Neuronal stem cell (in vitro differentiated cells): Measurements from ENCODE around the gene GNAT1.

Experiments
- DNase-seq: peaks from one replicate; pipeline ENCODE4 v3.0.0-alpha.2; 2013; ENCODE audit warnings: low spot score
- H2AFZ ChIP-seq: one replicate; pipeline ENCODE4 v1.6.1; 2013; ENCODE audit warnings: mild to moderate bottlenecking, low read length, inconsistent platforms
- H2AK5ac ChIP-seq: 2 replicates; pipeline ENCODE4 v1.6.1; 2013; ENCODE audit warnings: low read depth, mild to moderate bottlenecking, inconsistent platforms, low read length, moderate library complexity, mixed read lengths
- H2BK120ac ChIP-seq: 2 replicates; pipeline ENCODE4 v1.6.1; 2013; ENCODE audit warnings: low read depth, mild to moderate bottlenecking, inconsistent platforms, low read length, moderate library complexity, mixed read lengths
- H2BK12ac ChIP-seq: one replicate; pipeline ENCODE4 v1.6.1; 2013; ENCODE audit warnings: low read length, inconsistent platforms
- H2BK15ac ChIP-seq: 2 replicates; pipeline ENCODE4 v1.6.1; 2013; ENCODE audit warnings: mild to moderate bottlenecking, low read length, inconsistent platforms, mixed read lengths
- H2BK5ac ChIP-seq: one replicate; pipeline ENCODE4 v1.6.1; 2013; ENCODE audit warnings: inconsistent platforms, mild to moderate bottlenecking, low read length, moderate library complexity
- H3K14ac ChIP-seq: one replicate; pipeline ENCODE4 v1.6.1; 2013; ENCODE audit warnings: low read length, inconsistent platforms
- H3K18ac ChIP-seq: 2 replicates; pipeline ENCODE4 v1.6.1; 2013; ENCODE audit warnings: low read length, inconsistent platforms
- H3K23ac ChIP-seq: 2 replicates; pipeline ENCODE4 v1.6.1; 2013; ENCODE audit warnings: low read depth, mild to moderate bottlenecking, mixed read lengths, low read length, inconsistent platforms; ENCODE audit not compliant: poor library complexity
- H3K27ac ChIP-seq: replicated peaks from 3 replicates; pipeline ENCODE4 v1.5.1; 2013; ENCODE audit warnings: low read length, inconsistent platforms
- H3K27me3 ChIP-seq, 3 experiments: 2 replicates each; pipeline ENCODE4 v1.6.1; 2013; ENCODE audit warnings: low read length in 3 of 3, mild to moderate bottlenecking in 2 of 3, inconsistent platforms in 1 of 3, low read depth in 1 of 3, mixed read lengths in 1 of 3, moderate library complexity in 1 of 3; ENCODE audit not compliant: control insufficient read depth in 3 of 3, insufficient read depth in 3 of 3
- H3K36me3 ChIP-seq, 2 donors: replicated peaks in 1 of 2; 2 replicates each; pipeline ENCODE4 v1.6.1; 2013; ENCODE audit warnings: low read length in 2 of 2; ENCODE audit not compliant: control insufficient read depth in 2 of 2, insufficient read depth in 2 of 2
- H3K4ac ChIP-seq: 2 replicates; pipeline ENCODE4 v1.6.1; 2013; ENCODE audit warnings: inconsistent platforms, mild to moderate bottlenecking, low read length, moderate library complexity
- H3K4me1 ChIP-seq, 2 donors: 1 replicate in 1 of 2; 2 replicates in 1 of 2; pipeline ENCODE4 v1.6.1; 2013; ENCODE audit warnings: low read length in 2 of 2, low read depth in 1 of 2; ENCODE audit not compliant: control insufficient read depth in 2 of 2, insufficient read depth in 1 of 2
- H3K4me2 ChIP-seq: one replicate; pipeline ENCODE4 v1.6.1; 2013; ENCODE audit warnings: mild to moderate bottlenecking, low read length, inconsistent platforms; ENCODE audit not compliant: insufficient read depth, poor library complexity, severe bottlenecking
- H3K4me3 ChIP-seq, 2 donors: 2 replicates each; pipeline ENCODE4 v1.5.1; 2013; ENCODE audit warnings: low read length in 2 of 2, mild to moderate bottlenecking in 2 of 2, inconsistent platforms in 1 of 2, moderate library complexity in 1 of 2
- H3K79me1 ChIP-seq: one replicate; pipeline ENCODE4 v1.6.1; 2013; ENCODE audit warnings: low read depth, mild to moderate bottlenecking, inconsistent platforms, low read length, moderate library complexity
- H3K9ac ChIP-seq: one replicate; pipeline ENCODE4 v1.6.1; 2013; ENCODE audit warnings: mild to moderate bottlenecking, low read depth, low read length, inconsistent platforms; ENCODE audit not compliant: poor library complexity
- H3K9me3 ChIP-seq, 2 donors: replicated peaks in 1 of 2; 2 replicates each; pipeline versions ENCODE3 to v1.6.1; 2013; ENCODE audit warnings: low read length in 2 of 2, mild to moderate bottlenecking in 2 of 2, inconsistent platforms in 1 of 2, low read depth in 1 of 2, mixed read lengths in 1 of 2, moderate library complexity in 1 of 2; ENCODE audit not compliant: control insufficient read depth in 2 of 2, insufficient read depth in 1 of 2
- H4K8ac ChIP-seq: one replicate; pipeline ENCODE4 v1.6.1; 2013; ENCODE audit warnings: low read depth, mild to moderate bottlenecking, inconsistent platforms, low read length, moderate library complexity
- H4K91ac ChIP-seq: one replicate; pipeline ENCODE4 v1.6.1; 2013; ENCODE audit warnings: low read length, low read depth, mild to moderate bottlenecking, inconsistent platforms; ENCODE audit not compliant: poor library complexity
- WGBS, 2 donors: extraction: QIAGEN DNeasy Blood & Tissue Kit; methylation state at CpG; one replicate each; pipeline ENCODE4 v1.1.7; 2013; ENCODE audit warnings: missing lambda C conversion rate in 2 of 2, mixed read lengths in 1 of 2; ENCODE audit not compliant: insufficient read length in 2 of 2, insufficient replicate concordance in 1 of 2; ENCODE audit errors: extremely low coverage in 2 of 2; 5-methylcytosine and 5-hydroxymethylcytosine counted together

The GNAT1 gene

GRCh38 chr3:50231581-50231980, 40.2 kb downstream of the GNAT1 start:
- Histone ChIP-seq H3K9ac (no peak overlapping the region), H3K18ac (no peak overlapping the region), H3K9me3 (no peaks in the 10 kb centered on the region), H2BK120ac (no peak overlapping the region), H3K4ac (no peak overlapping the region), H3K4me2 (no peak overlapping the region), H2BK15ac (no peak overlapping the region), H2AK5ac (no peak overlapping the region), H3K4me1 (peaks cover 31 to 45% of the 10 kb centered on the region in 2 donors), H2AFZ (no peak overlapping the region), H3K4me3 (no peak overlapping the region), H3K27ac (peak overlapping the region; percentile 19), H3K27me3 (peaks cover 0 to 5% (median 0%) of the 10 kb centered on the region in 3 experiments), H3K36me3 (no peaks in the 10 kb centered on the region), H3K79me1 (peaks cover 4% of the 10 kb centered on the region), H4K8ac (no peak overlapping the region), H2BK5ac (no peak overlapping the region), H4K91ac (no peak overlapping the region), H3K23ac (no peak overlapping the region), H2BK12ac (no peak overlapping the region), H3K14ac (no peak overlapping the region)
- no peak for DNase-seq
- WGBS, 2 donors, result no CpG with 5 or more reads among the region's 5 CpGs

- H3K36me3 ChIP-seq, result no peaks in the 10 kb centered on the region
- H3K18ac ChIP-seq, result no peak overlapping the region
- no peak overlapping the region for H2BK15ac ChIP-seq
- no peak overlapping the region for H2AFZ ChIP-seq
- H3K9ac ChIP-seq, result no peak overlapping the region
- H2BK120ac ChIP-seq, result no peak overlapping the region
- no peak overlapping the region for H2AK5ac ChIP-seq
- no peak overlapping the region for H2BK5ac ChIP-seq
- no peak overlapping the region for H4K8ac ChIP-seq
- no CpG with 5 or more reads among the region's 3 CpGs for WGBS, 2 donors
- no peak overlapping the region for H3K4ac ChIP-seq
- H3K79me1 ChIP-seq, result peaks cover 2% of the 10 kb centered on the region
- no peak overlapping the region for H3K23ac ChIP-seq
- no peak overlapping the region for H2BK12ac ChIP-seq
- DNase-seq, result no peak
- H3K4me1 ChIP-seq, result peaks cover 26 to 43% of the 10 kb centered on the region in 2 donors
- no peak overlapping the region for H3K4me2 ChIP-seq
- H3K14ac ChIP-seq, result no peak overlapping the region
- no peak overlapping the region for H3K4me3 ChIP-seq
- H3K27ac ChIP-seq, result no peak overlapping the region
- no peak overlapping the region for H4K91ac ChIP-seq
- no peaks in the 10 kb centered on the region for H3K9me3 ChIP-seq
- H3K27me3 ChIP-seq, result no peaks in the 10 kb centered on the region
Observed at GRCh38 chr3:50232303-50232702, 40.9 kb downstream of the GNAT1 start.

GRCh38 chr3:50233176-50233575, 41.8 kb downstream of the GNAT1 start:
- peak overlapping the region; percentile 62 for H2BK120ac ChIP-seq
- no peaks in the 10 kb centered on the region for H3K9me3 ChIP-seq
- peaks cover 2% of the 10 kb centered on the region for H3K79me1 ChIP-seq
- H3K18ac ChIP-seq, result peak overlapping the region; percentile 92
- H2BK5ac ChIP-seq, result peak overlapping the region; percentile 60
- H2AFZ ChIP-seq, result no peak overlapping the region
- H3K36me3 ChIP-seq, result peaks cover under 1% of the 10 kb centered on the region in 2 donors
- peak overlapping the region; percentile 55 for H3K27ac ChIP-seq
- H4K91ac ChIP-seq, result no peak overlapping the region
- no peak overlapping the region for H4K8ac ChIP-seq
- no peak for DNase-seq
- peak overlapping the region; percentile 76 for H2BK12ac ChIP-seq
- H3K4me2 ChIP-seq, result no peak overlapping the region
- H2AK5ac ChIP-seq, result peak overlapping the region; percentile 89
- no CpG with 5 or more reads among the region's 4 CpGs for WGBS, 2 donors
- no peaks in the 10 kb centered on the region for H3K27me3 ChIP-seq
- H3K4ac ChIP-seq, result no peak overlapping the region
- peaks cover 21 to 43% of the 10 kb centered on the region in 2 donors for H3K4me1 ChIP-seq
- H3K14ac ChIP-seq, result no peak overlapping the region
- no peak overlapping the region for H3K4me3 ChIP-seq
- peak overlapping the region; percentile 8 for H2BK15ac ChIP-seq
- H3K23ac ChIP-seq, result no peak overlapping the region
- no peak overlapping the region for H3K9ac ChIP-seq

- Histone ChIP-seq H2BK120ac (peak within 1 kb of the TSS; percentile 83), H2BK15ac (peak within 1 kb of the TSS; percentile 62), H3K27ac (peak within 1 kb of the TSS; percentile 80), H3K14ac (no peak within 1 kb of the TSS), H3K18ac (peak within 1 kb of the TSS; percentile 96), H2BK5ac (peak within 1 kb of the TSS; percentile 68), H2AFZ (peak within 1 kb of the TSS; percentile 70), H4K8ac (no peak within 1 kb of the TSS), H3K9ac (peak within 1 kb of the TSS; percentile 97), H4K91ac (peak within 1 kb of the TSS; percentile 93), H3K4me1 (peaks cover 38 to 50% of the 10 kb centered on the region in 2 donors), H2BK12ac (peak within 1 kb of the TSS; percentile 95), H3K4ac (peak within 1 kb of the TSS; percentile 46), H3K27me3 (no peaks in the 10 kb centered on the region), H3K23ac (peak within 1 kb of the TSS; percentile 94), H3K79me1 (peaks cover 3% of the 10 kb centered on the region), H3K36me3 (peaks cover 3 to 23% of the 10 kb centered on the region in 2 donors), H3K9me3 (no peaks in the 10 kb centered on the region), H2AK5ac (peak within 1 kb of the TSS; percentile 97), H3K4me2 (peak within 1 kb of the TSS; percentile 89), H3K4me3 (peak within 1 kb of the TSS; percentile 90 to 94)
- no CpG with 5 or more reads among the region's 75 CpGs for WGBS, 2 donors
- peak; percentile 98 for DNase-seq
Observed at GRCh38 chr3:50235716-50236483, 44.5 kb downstream of the GNAT1 start, which contains the start of gene GNAI2. Gene GNAI2, plus strand, starts transcription at chr3:50236204. Its CDS starts 132 bp downstream, at chr3:50236336.
